ENCODE data around the gene TRABD2B.

TRABD2B gene

DNA sequence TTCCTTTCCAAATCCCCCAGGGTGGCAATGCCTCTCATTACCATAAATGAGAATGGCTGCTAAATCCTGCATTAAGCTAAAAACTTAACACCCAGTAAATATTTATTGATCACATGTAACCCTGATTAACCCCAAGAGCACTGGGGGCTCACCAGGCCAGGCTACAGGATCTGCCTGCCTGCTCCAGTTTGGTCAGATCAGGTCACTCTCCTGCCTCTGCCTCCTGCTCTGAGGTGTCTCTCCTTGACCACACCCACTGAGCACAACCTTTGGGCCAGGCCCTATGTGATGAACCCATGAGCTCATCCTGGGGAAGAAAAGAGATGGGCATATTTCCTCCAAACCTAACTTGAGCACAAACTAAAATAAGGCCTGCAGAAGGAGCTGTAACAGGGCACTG lies 93.5 kb downstream of the TRABD2B start:
- DNase-seq, result no peak

DNA sequence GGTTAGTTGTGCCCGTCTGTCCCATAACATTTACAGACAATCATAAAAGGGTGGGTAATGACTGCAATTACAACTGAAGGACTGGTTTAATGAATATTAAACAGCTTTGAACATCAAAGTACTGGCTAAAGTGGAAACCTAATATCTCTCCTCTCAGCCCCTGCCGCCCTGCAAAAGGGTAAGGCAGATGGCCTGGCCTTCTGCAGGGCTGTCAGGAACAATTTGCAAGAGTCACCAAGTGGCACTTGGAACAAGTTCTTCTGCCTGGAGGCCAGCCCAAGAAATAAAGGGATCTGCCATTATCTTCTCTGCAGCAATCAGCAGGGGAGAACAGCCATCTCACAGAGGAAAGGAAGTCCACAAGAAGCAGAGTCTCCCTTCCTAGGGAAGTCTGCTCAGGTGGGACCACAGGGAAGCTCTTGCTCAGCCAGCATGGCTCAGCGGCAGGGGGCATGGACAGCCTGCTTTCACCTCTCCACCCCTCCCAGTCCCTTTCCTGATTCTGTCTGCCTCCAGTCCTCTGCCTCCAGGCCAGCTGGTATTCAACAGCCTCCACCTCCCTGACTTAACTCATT lies 96.1 kb downstream of the TRABD2B start:
- DNase-seq, result no peak

DNA sequence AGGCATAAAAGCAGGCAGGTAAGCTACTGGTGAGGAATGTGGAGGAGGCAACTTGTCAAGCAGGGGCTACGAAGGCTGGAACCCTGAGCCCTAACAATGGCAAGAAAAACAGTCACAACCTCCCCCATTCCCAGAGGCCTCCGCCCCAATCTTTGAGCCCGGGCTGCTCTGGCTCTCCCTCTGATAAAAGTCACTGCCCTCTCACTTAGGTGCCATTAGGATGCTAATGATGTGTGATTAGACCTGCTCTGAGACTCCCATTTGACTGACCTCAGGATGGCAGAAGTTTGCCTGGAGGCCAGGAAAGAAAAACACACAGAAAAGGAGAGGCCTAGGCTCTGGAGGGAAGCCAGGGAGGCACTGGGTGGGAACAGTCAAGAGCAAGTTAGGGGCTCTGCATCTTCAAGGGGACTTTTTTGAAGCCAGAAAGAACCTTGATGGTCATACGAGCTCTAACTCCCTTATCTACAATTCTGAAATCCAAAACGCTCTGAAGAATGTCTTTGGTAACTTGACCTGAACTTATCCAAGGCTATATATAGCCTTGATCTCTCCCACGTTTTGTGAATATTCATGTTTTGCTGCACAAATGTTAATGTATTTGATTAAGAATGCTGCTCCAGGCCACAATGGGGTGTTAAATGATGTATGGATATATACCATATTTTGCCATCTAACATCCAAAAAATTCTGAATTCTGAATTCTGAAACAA lies 98.9 kb downstream of the TRABD2B start:
- no peak for DNase-seq

DNA sequence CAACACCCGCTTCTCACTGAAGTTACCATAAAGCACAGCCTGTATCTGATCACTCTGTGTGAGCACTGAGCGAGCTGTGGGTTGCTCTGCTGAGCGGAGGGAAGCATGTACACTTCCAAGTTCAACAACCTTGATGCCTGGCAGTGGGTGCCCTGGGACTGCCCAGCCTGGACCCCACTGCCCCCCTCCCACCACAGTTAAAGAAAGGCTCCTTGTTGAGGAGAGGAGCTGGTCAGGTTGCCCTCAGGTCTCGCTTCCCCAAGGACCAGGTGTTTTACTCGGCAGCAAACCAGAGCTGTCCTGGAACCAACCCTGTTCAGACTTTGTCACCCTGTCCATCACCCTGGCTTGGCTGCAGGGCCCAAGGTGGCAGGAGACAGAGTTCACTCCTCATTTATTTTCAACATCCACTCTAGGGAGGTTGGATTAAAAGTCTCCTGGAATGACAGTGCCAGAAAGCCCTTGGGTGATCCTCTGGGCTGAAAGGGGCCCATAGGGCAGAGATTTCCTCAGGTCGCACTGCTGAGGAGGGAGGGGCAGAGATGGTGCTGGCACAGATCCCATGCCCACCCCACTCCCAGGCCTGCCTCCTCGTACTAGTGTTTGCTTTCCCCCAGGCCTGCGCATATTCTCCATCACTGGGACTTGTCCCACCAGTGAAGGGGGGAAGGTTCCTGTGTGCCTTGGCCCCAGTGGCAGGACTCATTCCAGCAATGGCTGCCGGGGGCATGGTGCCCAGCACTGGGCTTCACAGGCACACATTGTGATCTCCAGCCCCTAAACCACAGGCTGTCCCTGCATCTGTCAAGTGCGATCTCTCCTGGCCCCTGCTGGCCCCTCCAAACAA lies 101.7 kb downstream of the TRABD2B start:
- no peak for DNase-seq

DNA sequence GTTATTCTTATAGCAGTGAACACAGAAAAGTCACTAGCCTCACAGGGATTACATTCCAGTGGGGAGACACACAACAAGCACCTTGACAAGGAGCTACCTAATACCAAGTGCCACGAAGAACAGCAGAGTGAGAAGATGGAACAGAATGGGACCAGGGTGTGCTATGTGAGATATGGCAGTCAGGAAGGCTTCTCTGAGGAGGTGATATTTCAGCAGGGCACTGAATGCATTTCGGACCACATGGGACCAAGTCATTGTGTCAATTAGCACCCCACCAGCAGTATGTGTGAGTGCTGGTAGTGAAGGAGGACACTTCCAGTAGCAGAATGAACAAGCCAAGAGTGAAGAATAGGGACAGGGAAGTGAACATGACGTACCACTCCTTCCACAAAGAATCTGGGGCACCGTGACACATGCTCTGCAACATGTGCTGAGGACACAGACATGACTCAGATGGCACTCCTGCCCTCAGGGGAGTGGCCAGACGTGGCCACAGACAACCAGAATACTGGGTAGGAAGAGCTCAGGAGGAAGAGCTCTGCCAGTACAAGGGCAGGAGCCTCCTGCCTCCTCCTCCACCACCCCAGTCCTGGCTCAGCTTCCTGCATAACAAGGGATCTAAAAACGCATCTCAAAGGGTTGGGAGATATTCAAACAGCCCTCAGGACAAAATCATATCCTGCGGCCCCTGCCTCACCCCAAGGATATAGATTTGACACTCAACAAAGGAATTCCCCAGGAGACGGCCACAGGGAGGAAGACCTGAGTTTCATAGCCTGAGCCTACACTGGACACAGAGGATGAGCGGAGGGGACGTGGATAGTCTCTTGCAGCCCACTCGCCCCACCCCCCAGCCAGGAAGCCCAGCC lies 102.5 kb downstream of the TRABD2B start:
- no peak for DNase-seq

DNA sequence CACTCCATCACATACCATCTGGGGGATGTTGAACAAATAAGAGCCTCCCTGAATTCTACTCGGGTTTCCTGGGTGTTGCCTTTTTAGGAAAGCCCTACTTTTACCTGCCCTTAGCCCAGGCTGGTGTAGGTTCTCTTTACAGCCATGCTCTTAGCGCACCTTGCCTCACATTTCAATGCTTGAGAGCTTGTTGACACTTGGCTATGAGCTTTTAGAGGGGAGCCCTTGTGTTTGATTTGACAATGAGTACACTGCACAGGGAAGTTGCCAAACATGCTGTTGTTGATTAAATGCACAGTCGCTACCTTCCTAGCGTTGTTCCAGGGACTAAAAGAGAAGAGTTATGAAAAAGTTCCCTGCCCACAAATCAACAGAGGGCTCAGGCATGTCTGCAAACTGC lies 103.8 kb downstream of the TRABD2B start:
- DNase-seq, result no peak

DNA sequence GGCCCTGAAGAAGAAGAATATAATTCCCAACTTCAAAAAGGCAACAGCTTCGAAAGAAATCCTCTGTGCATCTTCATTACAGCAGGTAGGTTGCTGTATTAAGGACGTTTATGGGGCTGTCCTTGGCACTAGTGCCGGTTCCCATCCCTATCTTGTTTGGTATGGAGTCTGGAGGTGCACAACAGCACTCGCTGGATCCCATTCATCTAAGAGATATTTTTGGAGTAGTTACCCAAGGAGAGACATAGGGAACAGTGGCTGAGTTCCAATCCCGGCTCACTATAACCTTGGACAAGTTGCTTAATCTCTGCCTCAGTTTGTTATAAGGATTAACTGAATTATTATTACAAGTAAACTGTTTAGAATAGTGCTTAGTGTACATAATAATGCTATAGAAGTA lies 106.4 kb downstream of the TRABD2B start:
- DNase-seq, result no peak

DNA sequence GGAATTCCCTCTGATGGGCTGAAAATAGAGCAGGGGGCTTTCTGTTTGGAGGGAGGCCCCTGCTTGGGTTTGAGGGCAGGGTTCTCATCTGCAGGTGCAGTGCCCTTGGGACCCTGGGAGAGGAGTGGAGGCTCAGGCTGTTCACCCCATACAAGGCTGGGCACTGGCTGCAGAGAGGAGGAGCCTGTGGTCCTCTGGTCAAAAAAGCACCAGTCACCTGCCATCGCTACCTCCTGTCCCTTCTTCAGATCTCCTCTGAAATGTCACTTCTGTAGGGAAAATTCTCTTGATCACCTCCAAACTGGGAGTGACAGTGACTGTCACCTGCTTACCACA lies 108.9 kb downstream of the TRABD2B start:
- DNase-seq, result no peak

DNA sequence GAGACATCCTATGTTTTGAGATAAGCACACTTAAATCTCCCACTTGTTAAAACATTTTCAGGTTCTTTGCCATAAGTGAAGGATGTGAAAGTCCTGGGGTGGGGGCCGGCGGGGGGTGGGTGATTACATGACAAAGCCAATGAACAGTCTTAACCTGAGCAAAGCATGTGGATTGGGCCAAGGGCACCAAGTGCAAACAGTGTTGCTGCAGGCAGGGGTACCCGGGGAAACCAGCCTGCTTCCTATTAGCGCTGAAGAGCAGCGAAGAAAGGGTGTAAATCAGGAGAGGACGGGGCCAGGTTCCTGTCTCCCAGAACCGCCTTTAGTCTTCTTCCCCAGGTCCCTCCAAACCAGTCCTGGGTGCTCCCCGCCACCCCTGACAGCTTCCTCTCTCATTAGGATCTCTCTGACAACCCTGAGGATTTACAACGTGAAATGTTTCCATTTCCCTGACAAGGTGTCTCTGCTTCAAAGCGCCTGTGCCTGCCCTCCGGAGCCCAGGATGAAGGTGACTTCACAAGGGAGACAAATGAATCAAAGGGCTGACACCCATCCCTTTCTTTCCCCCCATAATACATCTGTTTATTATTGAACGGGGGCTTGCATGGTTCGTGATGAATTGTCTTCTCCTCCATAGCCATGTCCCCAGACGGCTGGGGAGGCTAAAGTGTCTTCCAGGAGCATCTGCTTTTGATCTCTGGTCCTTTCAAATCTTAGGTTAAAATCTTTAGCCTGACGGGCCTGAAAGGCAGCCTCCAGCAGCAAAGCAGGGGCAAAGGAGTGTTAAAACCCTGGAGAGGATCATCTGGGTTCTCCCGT lies 109.5 kb downstream of the TRABD2B start:
- no peak for DNase-seq

DNA sequence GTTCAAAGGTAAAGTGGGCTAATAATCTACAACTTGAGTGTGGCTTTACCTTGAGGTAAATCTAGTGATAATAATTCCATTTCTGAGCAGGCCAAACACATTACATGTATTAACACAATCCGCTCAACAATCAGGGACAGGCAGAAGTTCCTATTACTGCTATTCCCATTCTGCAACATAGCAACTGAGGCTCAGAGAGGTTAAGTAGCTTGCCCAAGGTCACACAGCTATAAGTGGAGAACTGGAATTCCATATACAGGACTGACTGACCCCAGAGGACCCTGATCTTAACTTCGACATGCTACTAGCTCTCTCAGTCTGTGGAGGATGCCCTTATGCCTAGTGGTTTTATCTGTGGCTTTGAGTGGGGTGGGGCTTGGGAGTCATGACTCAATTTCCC lies 110.1 kb downstream of the TRABD2B start:
- no peak for DNase-seq

DNA sequence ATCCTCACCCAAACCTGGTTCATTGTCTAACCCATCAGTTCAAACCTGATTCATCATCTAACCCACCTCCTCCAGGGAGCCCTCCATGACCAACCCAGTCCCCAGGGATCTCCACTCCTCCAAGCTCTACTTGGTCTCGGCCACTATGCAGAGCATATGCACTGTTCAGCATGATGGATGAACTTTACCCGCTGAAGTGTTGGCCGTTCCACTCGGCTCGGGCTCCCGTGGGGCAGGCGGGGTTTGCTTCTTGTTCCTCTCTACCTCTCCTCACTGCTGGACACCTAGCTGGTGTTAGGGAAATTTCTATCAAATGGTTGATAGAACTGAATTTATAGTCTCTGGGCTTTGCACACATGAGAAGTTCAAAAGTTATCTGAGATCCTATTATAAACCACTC lies 111.0 kb downstream of the TRABD2B start:
- DNase-seq, result no peak

DNA sequence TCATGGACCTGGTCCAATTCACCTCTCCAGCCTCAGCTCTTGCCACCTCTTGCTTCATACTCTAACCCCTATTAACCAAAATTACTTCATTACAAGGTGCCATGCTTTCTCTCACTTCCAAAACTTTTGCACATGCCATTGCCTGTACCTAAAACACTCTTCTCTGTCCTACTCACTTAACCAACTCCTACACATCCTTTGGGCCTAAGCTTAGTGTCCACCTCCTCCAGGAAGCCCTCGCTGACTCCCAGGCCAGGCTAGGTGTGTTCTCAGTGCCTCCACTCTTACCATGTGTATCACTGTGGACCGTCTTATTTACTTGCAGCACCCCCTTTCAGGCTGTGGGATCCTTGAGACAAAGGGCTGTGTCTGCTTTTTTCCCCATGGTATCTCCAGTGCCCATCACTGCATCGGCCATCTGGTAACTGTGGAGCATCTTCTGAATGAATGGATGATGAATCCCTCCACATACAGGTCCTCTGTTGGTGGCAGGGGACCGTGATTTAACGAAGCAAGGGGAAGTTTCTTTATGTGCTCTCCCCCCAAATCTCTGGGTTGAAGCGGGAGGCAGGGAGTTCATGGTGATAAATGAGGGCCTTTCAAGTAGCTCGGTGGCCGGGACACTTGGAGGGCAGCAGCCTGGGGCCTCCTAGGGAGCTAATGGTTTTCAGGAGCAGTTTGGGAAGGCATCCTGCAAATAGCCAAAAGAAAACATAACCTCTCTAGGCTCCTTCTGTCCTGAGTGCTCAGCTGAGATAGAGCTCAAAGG lies 111.9 kb downstream of the TRABD2B start:
- DNase-seq, result no peak

DNA sequence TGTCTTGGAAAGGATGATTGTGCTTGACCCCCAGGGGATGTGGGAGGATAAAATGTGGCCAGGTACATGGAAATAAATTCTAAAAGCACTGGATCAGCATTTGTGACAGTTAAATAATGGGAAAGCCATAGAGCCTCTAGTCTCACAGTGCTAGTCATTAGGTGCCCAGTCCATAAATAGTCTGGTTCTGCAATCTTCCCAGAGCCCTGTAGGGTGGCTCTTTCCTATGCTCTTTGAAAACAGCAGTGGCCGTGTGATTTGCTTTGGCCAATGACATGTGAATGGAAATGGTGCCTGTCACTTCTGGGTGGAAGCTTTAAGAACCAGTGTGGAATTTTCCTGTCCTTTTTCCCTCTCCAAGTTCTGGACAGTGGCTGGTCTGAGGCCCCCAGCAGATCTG lies 113.2 kb downstream of the TRABD2B start:
- no peak for DNase-seq

DNA sequence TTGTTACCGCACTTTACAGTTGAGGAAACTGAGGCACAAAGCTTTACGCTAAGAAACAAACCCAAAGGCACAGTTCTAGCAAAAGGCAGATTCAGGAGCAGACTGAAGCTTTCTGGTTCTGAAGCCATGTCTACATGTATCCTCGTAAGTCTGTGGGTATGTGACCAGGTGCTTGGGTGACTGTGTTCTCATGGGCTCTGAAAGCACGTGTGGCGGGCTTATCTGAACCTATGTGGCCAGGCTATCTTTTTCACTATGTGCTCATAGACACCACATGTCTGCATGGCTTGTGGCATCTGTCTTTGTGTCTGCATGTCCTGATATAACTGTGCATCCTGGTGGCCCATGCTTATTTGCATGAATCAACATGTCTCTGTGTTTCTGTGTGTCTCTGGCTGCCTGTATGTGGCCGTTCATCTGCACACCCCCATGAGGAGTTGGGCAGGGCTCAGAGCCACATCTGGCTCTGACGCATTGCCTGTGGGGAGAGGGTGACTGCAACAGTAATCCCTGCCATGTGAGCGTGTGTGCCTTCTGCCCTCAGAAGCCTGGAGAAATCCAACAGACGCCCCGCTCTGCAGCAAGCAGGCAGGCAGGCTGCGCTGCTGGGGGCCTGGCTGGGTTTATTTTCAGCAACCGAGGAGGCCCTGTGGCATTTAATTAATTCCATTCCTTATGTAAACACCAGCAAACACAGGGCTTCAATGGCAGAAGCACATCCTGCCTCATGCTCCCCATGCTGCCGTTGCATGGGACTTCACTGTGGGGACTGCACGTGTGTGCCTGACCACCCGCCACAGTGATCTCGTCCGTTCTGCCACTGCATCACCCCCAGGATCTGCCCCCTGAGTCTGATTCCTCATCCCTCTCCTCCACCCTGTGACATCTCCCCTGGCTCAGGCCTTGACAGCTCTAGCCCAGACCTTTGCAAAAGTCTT lies 115.4 kb downstream of the TRABD2B start:
- no peak for DNase-seq

DNA sequence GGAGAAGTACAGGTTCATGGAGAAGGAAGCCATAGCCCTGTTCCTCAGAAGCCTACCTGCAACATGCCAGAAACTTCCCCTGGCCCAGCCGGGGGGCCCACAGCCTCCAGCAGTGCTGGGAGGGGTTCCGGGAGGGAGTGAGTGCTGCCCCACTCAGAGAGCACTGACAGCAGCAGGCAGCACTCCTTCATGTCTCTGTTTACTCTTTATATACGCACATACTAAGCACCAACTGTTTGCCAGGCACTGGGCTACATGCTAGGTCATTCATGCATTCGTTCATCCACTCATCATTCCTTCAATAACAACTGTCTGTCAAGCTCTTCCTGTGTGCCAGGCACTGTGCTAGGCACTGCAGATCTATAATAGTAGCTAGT lies 120.6 kb downstream of the TRABD2B start:
- DNase-seq, result no peak

DNA sequence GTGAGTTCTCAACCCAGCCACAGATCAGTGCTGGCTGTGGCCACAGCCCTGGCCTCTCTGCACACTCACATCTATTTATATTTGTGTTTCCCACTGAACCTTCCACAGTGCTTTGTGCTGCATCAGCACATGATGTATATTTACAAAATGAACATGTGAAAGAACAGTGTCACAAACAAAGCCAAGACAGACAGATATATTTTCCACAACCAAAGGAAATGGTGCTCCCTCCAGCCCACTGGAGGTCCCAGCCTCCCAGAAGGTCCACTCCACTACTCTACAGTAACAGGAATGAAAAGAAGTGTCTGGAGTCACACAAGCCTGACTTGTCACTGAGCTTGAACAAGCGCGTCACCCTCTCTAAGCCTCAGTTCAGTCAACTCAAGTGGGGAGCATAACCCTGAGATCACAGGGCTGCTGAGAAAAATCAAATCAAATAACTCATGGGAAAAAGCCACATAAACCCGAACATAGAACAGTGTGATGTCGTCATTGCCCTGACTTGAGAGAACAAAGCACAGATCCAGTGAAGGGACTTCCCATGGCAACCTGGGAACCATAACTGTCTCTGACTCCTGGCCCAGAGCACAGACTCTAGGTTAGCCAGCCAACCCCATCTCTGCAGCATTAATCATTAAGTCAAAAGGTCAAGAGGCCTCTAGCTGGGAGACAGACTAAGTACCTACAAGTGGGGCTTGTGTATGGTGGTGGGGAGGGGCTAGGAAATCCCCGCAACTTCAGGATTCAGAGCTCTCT lies 121.2 kb downstream of the TRABD2B start:
- no peak for DNase-seq

DNA sequence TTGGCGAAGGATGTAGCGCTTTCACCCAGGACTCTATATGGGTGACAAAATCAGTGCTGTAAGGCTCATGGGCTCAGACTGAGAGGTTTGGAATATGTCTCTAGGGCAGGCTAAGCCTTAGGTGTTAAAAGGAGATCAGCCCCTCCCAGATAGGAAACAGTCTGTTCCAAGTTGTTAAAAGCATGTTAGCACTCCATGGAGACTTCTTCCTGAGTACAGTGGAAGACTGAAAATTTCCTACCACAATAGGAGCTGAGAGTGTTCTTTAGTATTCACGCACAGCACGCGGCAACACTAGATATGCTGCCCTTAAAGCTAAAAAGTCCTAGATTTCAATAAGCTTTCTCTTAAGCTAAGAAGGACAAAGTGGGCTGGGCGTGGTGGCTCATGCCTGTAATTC lies 122.1 kb downstream of the TRABD2B start:
- DNase-seq, result no peak

DNA sequence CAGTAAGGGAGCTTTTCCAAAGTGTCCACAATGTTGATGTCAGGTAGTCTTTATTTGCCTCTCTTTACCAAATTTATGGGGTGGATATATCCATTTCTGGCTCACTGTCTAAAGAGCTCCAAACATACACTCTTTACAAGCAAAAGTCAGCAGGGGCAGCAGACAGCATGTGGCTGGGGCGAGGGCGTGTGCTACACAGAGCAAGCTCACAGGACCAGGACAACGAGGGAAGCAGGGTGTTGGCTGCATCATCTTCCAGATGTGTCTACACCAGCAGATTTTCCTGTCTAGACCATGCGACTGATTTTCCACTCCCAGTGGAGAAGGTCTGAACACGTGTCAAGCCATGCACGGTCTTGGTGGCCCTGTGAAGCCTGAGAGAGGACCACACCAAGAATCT lies 123.8 kb downstream of the TRABD2B start:
- DNase-seq, result no peak

DNA sequence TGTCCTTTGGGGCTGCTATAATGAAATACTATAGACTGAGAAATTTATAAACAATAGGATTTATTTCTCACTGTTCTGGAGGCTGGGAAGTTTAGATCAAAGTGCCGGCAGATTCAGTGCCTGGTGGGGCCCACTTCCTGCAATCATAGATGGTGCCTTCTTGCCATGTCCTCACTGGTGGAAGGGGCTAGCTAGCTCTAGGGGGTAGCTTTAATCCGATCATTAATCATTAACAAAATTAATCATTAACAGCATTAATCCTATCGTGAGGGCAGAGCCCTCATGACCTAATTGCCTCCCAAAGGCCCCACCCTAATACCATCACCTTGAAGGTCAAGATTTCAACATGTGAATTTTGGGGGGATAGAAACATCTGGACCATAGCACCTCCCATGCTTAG lies 124.3 kb downstream of the TRABD2B start:
- DNase-seq, result no peak
